H1 (cell line): ENCODE data around the gene UBE2E3. TPM values are rescaled to one million over a fixed set of nuclear protein-coding genes. Genes with fewer than 3 reads are reported as not detected.

ENCODE experiments used
- CTCF ChIA-PET: fragments of 300-600 bp; sonication (Branson Sonifier 250); formaldehyde crosslinking; loops from one replicate; lab custom pipeline; 2021; ENCODE audit not compliant: partially characterized antibody; lab: Charles Lee
- POLR2A ChIA-PET: fragments of 300-600 bp; sonication (Branson Sonifier 250); formaldehyde crosslinking; loops from one replicate; lab custom pipeline; 2021; ENCODE audit warnings: inconsistent platforms; ENCODE audit not compliant: partially characterized antibody; lab: Charles Lee
- DNase-seq, 2 experiments: peaks; one replicate each; pipeline versions ENCODE4 v3.0.0 to v3.0.0-alpha.2; 2010 to 2022; ENCODE audit warnings: low spot score in 2 of 2, low read depth in 1 of 2, mixed read lengths in 1 of 2
- FAIRE-seq: peaks from 2 replicates; lab custom pipeline; 2011; peaks lifted over from hg19 to GRCh38; lab: Jason Lieb, UNC
- H2AFZ ChIP-seq: 2 replicates; pipeline ENCODE4 v1.8.1; 2012; ENCODE audit warnings: low read length, inconsistent platforms
- H2AK5ac ChIP-seq: 2 replicates; pipeline ENCODE4 v1.6.1; 2013; ENCODE audit warnings: low read depth, low read length
- H2BK120ac ChIP-seq: replicated peaks from 2 replicates; pipeline ENCODE3; 2013; ENCODE audit warnings: low read depth, low read length, inconsistent platforms
- H2BK12ac ChIP-seq: 2 replicates; pipeline ENCODE4 v1.6.1; 2013; ENCODE audit warnings: low read depth, low read length
- H2BK15ac ChIP-seq: 2 replicates; pipeline ENCODE4 v1.6.1; 2013; ENCODE audit warnings: low read length
- H2BK20ac ChIP-seq: 2 replicates; pipeline ENCODE4 v1.6.1; 2013; ENCODE audit warnings: low read length
- H2BK5ac ChIP-seq: 2 replicates; pipeline ENCODE4 v1.6.1; 2013; ENCODE audit warnings: low read depth, low read length
- H3K14ac ChIP-seq: 2 replicates; pipeline ENCODE4 v1.6.1; 2013; ENCODE audit warnings: inconsistent platforms; ENCODE audit not compliant: insufficient read length
- H3K18ac ChIP-seq: 2 replicates; pipeline ENCODE4 v1.6.1; 2013; ENCODE audit warnings: low read length; ENCODE audit errors: extremely low read depth
- H3K23ac ChIP-seq: 2 replicates; pipeline ENCODE4 v1.6.1; 2013; ENCODE audit warnings: inconsistent platforms; ENCODE audit not compliant: insufficient read length
- H3K23me2 ChIP-seq: 2 replicates; pipeline ENCODE4 v1.6.1; 2013; ENCODE audit warnings: low read depth, low read length
- H3K27ac ChIP-seq: 2 replicates; pipeline ENCODE4 v1.6.1; 2011; ENCODE audit warnings: low read depth, low read length, inconsistent platforms
- H3K27me3 ChIP-seq, 4 experiments: replicated peaks in 1 of 4; 1 replicate in 1 of 4; 2 replicates in 3 of 4; pipeline versions ENCODE4 v1.6.1 to v1.8.1; 2011 to 2013; ENCODE audit warnings: low read length in 3 of 4, mild to moderate bottlenecking in 3 of 4, inconsistent platforms in 2 of 4, mixed read lengths in 2 of 4, moderate library complexity in 1 of 4; ENCODE audit not compliant: control insufficient read depth in 3 of 4, insufficient read depth in 3 of 4; ENCODE audit errors: extremely low read depth in 1 of 4
- H3K36me3 ChIP-seq, 4 experiments: 2 replicates each; pipeline versions ENCODE4 v1.6.1 to v1.8.1; 2011 to 2013; ENCODE audit warnings: mild to moderate bottlenecking in 4 of 4, low read length in 3 of 4, moderate library complexity in 2 of 4, control low read depth in 1 of 4, inconsistent platforms in 1 of 4; ENCODE audit not compliant: insufficient read depth in 4 of 4, control insufficient read depth in 2 of 4
- H3K4ac ChIP-seq: replicated peaks from 2 replicates; pipeline ENCODE3; 2013; ENCODE audit warnings: low read length, low read depth, mixed read lengths, inconsistent platforms; ENCODE audit not compliant: insufficient read length
- H3K4me1 ChIP-seq, 4 experiments: replicated peaks in 1 of 4; 1 replicate in 1 of 4; 2 replicates in 3 of 4; pipeline versions ENCODE4 v1.6.1 to v1.8.1; 2011 to 2013; ENCODE audit warnings: low read length in 3 of 4, inconsistent platforms in 2 of 4, mixed read lengths in 1 of 4; ENCODE audit not compliant: insufficient read depth in 4 of 4, control insufficient read depth in 3 of 4
- H3K4me2 ChIP-seq, 2 experiments: 2 replicates each; pipeline versions ENCODE4 v1.6.1 to v1.8.1; 2011 to 2013; ENCODE audit warnings: low read depth in 2 of 2, low read length in 2 of 2, control low read depth in 1 of 2, inconsistent platforms in 1 of 2, mild to moderate bottlenecking in 1 of 2; ENCODE audit not compliant: insufficient read depth in 1 of 2
- H3K4me3 ChIP-seq, 4 experiments: fragments of 200-600, 300-600 bp in 1 of 4; sonication (generic), shearing (Covaris generic), sonication (Bioruptor Twin) in 1 of 4; 2 replicates each; pipeline versions ENCODE4 v1.5.1 to v1.8.1; 2011 to 2016; ENCODE audit warnings: low read length in 4 of 4, low read depth in 3 of 4, control low read depth in 2 of 4, inconsistent platforms in 2 of 4, mild to moderate bottlenecking in 2 of 4, mixed read lengths in 1 of 4, moderate library complexity in 1 of 4; ENCODE audit not compliant: insufficient read depth in 2 of 4; ENCODE audit errors: extremely low read depth in 1 of 4
- H3K56ac ChIP-seq: replicated peaks from 2 replicates; pipeline ENCODE3; 2013; ENCODE audit warnings: low read depth, mild to moderate bottlenecking, mixed read lengths, low read length, inconsistent platforms; ENCODE audit not compliant: insufficient read length
- H3K79me1 ChIP-seq: 2 replicates; pipeline ENCODE4 v1.6.1; 2013; ENCODE audit warnings: low read depth, low read length, control low read depth
- H3K79me2 ChIP-seq, 2 experiments: 2 replicates each; pipeline versions ENCODE4 v1.6.1 to v1.8.1; 2012 to 2013; ENCODE audit warnings: low read length in 2 of 2, mild to moderate bottlenecking in 2 of 2, inconsistent platforms in 1 of 2; ENCODE audit not compliant: insufficient read depth in 2 of 2, control insufficient read depth in 1 of 2
- H3K9ac ChIP-seq, 4 experiments: replicated peaks in 1 of 4; 1 replicate in 1 of 4; 2 replicates in 3 of 4; pipeline versions ENCODE4 v1.6.1 to v1.8.1; 2011 to 2013; ENCODE audit warnings: low read depth in 3 of 4, low read length in 3 of 4, control low read depth in 2 of 4, mild to moderate bottlenecking in 2 of 4, moderate library complexity in 2 of 4, inconsistent platforms in 1 of 4; ENCODE audit errors: extremely low read depth in 1 of 4
- H3K9me3 ChIP-seq, 2 experiments: 2 replicates each; pipeline versions ENCODE4 v1.6.1 to v1.8.1; 2012 to 2013; ENCODE audit warnings: mild to moderate bottlenecking in 2 of 2, moderate library complexity in 2 of 2, control low read depth in 1 of 2, inconsistent platforms in 1 of 2, low read depth in 1 of 2, low read length in 1 of 2, mixed read lengths in 1 of 2; ENCODE audit not compliant: insufficient read depth in 2 of 2
- H4K20me1 ChIP-seq, 2 experiments: replicated peaks in 1 of 2; 2 replicates each; pipeline versions ENCODE3 to v1.8.1; 2011 to 2013; ENCODE audit warnings: inconsistent platforms in 2 of 2, low read length in 2 of 2, mild to moderate bottlenecking in 1 of 2; ENCODE audit not compliant: insufficient read depth in 2 of 2, control insufficient read depth in 1 of 2
- H4K5ac ChIP-seq: 2 replicates; pipeline ENCODE4 v1.6.1; 2013; ENCODE audit warnings: low read length, low read depth, mixed read lengths, inconsistent platforms; ENCODE audit not compliant: insufficient read length
- H4K8ac ChIP-seq: 2 replicates; pipeline ENCODE4 v1.8.0; 2013; ENCODE audit warnings: mild to moderate bottlenecking, moderate library complexity, low read length, inconsistent platforms; ENCODE audit not compliant: insufficient read depth; ENCODE audit errors: extremely low read depth
- H4K91ac ChIP-seq: replicated peaks from 2 replicates; pipeline ENCODE3; 2013; ENCODE audit warnings: low read length, mixed read lengths, inconsistent platforms; ENCODE audit not compliant: insufficient read length
- GTF2F1 ChIP-seq: IDR thresholded peaks from 2 replicates; pipeline ENCODE4 v1.6.1; 2012; ENCODE audit warnings: low read depth, low read length, improper control_type of control experiment, borderline replicate concordance
- HDAC6 ChIP-seq: IDR thresholded peaks from one replicate; pipeline ENCODE4 v1.7.1; 2012; ENCODE audit warnings: low read depth, mild to moderate bottlenecking, inconsistent platforms, low read length, moderate library complexity
- POU5F1 ChIP-seq: IDR thresholded peaks from 2 replicates; pipeline ENCODE4 v1.6.1; 2011; ENCODE audit warnings: low read depth, mild to moderate bottlenecking, low read length, moderate library complexity
- SRF ChIP-seq: IDR thresholded peaks from 2 replicates; pipeline ENCODE4 v1.6.1; 2011; ENCODE audit warnings: mild to moderate bottlenecking, low read depth, low read length, moderate library complexity
- WGBS, 2 experiments: shearing (Covaris generic) in 1 of 2; methylation state at CpG; one replicate each; pipeline versions ENCODE4 v1.1.6 to v1.1.7; 2013 to 2015; ENCODE audit warnings: low lambda C conversion rate in 2 of 2, mixed read lengths in 2 of 2, inconsistent platforms in 1 of 2, low coverage in 1 of 2, missing lambda C conversion rate in 1 of 2; ENCODE audit not compliant: insufficient replicate concordance in 2 of 2, insufficient coverage in 1 of 2, insufficient read length in 1 of 2; ENCODE audit errors: extremely low coverage in 1 of 2, missing lambda C conversion rate in 1 of 2; 5-methylcytosine and 5-hydroxymethylcytosine counted together
- polyA plus RNA-seq, 7 experiments: library from polyadenylated mRNA; depleted of rRNA in 3 of 7; stranded (reverse) in 5 of 7; unstranded in 2 of 7; fragments of >200 nt in 5 of 7; fragments of 200-250 nt in 2 of 7; gene quantifications; 1 replicate in 5 of 7; 2 replicates in 1 of 7; 4 replicates in 1 of 7; pipeline versions ENCODE4 v1.2.1 to v1.2.3, GENCODE V29; 2011 to 2013; ENCODE audit warnings: missing spikeins in 2 of 7, mixed read lengths in 2 of 7
- total RNA-seq: library from RNA; stranded (reverse); fragmentation: NEBNext Ultra II Directional; extraction: Animal tissue kit (Norgen Biotek cat#: 25700); gene quantifications from 2 replicates; pipeline ENCODE4 v1.2.1, GENCODE V29; 2021

UBE2E3 gene
- total and polyA plus RNA-seq, 2 of the 8 experiments (the other 6 are each of a cell fraction or from before 2014, with no cell fraction given), result 106 to 132 TPM

GRCh38 chr2:181112916-181113315 is 132.5 kb downstream of the UBE2E3 start:
- CTCF ChIA-PET, result no interaction called here
- no peak for FAIRE-seq

More at GRCh38 chr2:181112916-181113315, 132.5 kb downstream of the UBE2E3 start:
- TF ChIP-seq SRF (no peak), GTF2F1 (no peak), HDAC6 (no peak), POU5F1 (no peak)
- Histone ChIP-seq H3K27me3 (no peaks in the 10 kb centered on the region), H4K5ac (no peak overlapping the region), H3K27ac (no peak overlapping the region), H3K79me1 (no peaks in the 10 kb centered on the region), H3K79me2 (no peaks in the 10 kb centered on the region), H3K9me3 (no peaks in the 10 kb centered on the region), H3K18ac (no peak overlapping the region), H4K91ac (no peak overlapping the region), H2BK120ac (no peak overlapping the region), H3K56ac (no peak overlapping the region), H3K23me2 (no peaks in the 10 kb centered on the region), H3K9ac (no peak overlapping the region), H3K4me1 (no peaks in the 10 kb centered on the region), H3K23ac (no peak overlapping the region), H3K36me3 (no peaks in the 10 kb centered on the region), H3K14ac (no peak overlapping the region), H3K4me3 (no peak overlapping the region), H4K20me1 (no peaks in the 10 kb centered on the region), H2AK5ac (no peak overlapping the region), H2BK15ac (no peak overlapping the region), H2AFZ (no peak overlapping the region), H4K8ac (no peak overlapping the region), H2BK20ac (no peak overlapping the region), H2BK12ac (no peak overlapping the region), H3K4ac (no peak overlapping the region), H2BK5ac (no peak overlapping the region), H3K4me2 (no peak overlapping the region)
- POLR2A ChIA-PET, result no interaction called here
- no peak for DNase-seq
- WGBS, 2 experiments, result 81% methylated on average over 1 of the region's 1 CpG; no CpG with 5 or more reads in 1 of the 2 experiments
